Adrenal gland (tissue), 12 donors: ENCODE measurements around the gene TFDP1. TPM values are rescaled to one million over a fixed set of nuclear protein-coding genes. Genes with fewer than 3 reads are reported as not detected.

ENCODE experiments used
- DNase-seq, 7 donors: peaks; one replicate each; pipeline ENCODE4 v3.0.0-alpha.2; 2019 to 2020
- H3K27ac ChIP-seq, 5 donors: fragments of 200-600 bp; sonication (generic) in 4 of 5; 1 replicate in 3 of 5; 2 replicates in 2 of 5; pipeline versions ENCODE4 v1.5.1 to v1.8.0; 2016 to 2020; ENCODE audit warnings: mild to moderate bottlenecking in 1 of 5
- H3K27me3 ChIP-seq: fragments of 200-600 bp; 2 replicates; pipeline ENCODE4 v1.8.0; 2021
- H3K36me3 ChIP-seq, 2 donors: fragments of 200-600 bp; replicated peaks in 1 of 2; 1 replicate in 1 of 2; 2 replicates in 1 of 2; pipeline versions ENCODE4 v1.5.1 to v1.8.0; 2018 to 2022
- H3K4me1 ChIP-seq, 2 donors: fragments of 200-600 bp; replicated peaks in 1 of 2; 1 replicate in 1 of 2; 2 replicates in 1 of 2; pipeline versions ENCODE4 v1.5.1 to v1.8.0; 2018 to 2021
- H3K4me3 ChIP-seq, 4 donors: fragments of 200-600 bp; sonication (generic) in 3 of 4; one replicate each; pipeline ENCODE4 v1.5.1; 2016 to 2018
- H3K9me3 ChIP-seq, 3 donors: fragments of 200-600 bp; sonication (generic) in 1 of 3; replicated peaks in 1 of 3; 1 replicate in 2 of 3; 2 replicates in 1 of 3; pipeline versions ENCODE4 v1.5.1 to v1.8.0; 2016 to 2021
- CTCF ChIP-seq, 6 experiments: fragments of 450-650 bp in 4 of 6; fragments of 200-600 bp in 2 of 6; sonication (generic) in 1 of 6; IDR thresholded peaks; 1 replicate in 5 of 6; 2 replicates in 1 of 6; pipeline versions ENCODE4 v1.5.1 to v1.8.0; 2016 to 2021; ENCODE audit warnings: antibody characterized with exemption in 6 of 6, mild to moderate bottlenecking in 2 of 6, moderate library complexity in 1 of 6
- POLR2A ChIP-seq, 2 donors: fragments of 450-650 bp; IDR thresholded peaks; one replicate each; pipeline ENCODE4 v1.6.1; 2017; ENCODE audit warnings: antibody characterized with exemption in 2 of 2, mild to moderate bottlenecking in 2 of 2, moderate library complexity in 1 of 2
- WGBS, 4 donors: extraction: QIAGEN DNeasy Blood & Tissue Kit in 2 of 4; methylation state at CpG; one replicate each; pipeline versions ENCODE4 v1.1.5 to v1.1.7; 2013 to 2017; 5-methylcytosine and 5-hydroxymethylcytosine counted together
- intact Hi-C, 2 donors: fragments of 100-400 bp; cut with DNase I; formaldehyde crosslinking; loops; one replicate each; pipeline versions ENCODE4 v1.14.1 to v1.15.0; 2022 to 2023
- polyA plus RNA-seq, 3 donors: library from polyadenylated mRNA; stranded (reverse); fragments of 200-250 nt in 2 of 3; fragments of 350-450 nt in 1 of 3; fragmentation: Illumina TruSeq in 1 of 3; extraction: RNeasy Lipid Tissue Mini Kit (QIAGEN cat#74804) in 1 of 3; gene quantifications; one replicate each; pipeline ENCODE4 v1.2.3, GENCODE V29; 2013 to 2014
- total RNA-seq, 9 donors: library from RNA; depleted of rRNA in 4 of 9; stranded (reverse); fragments of >200 nt in 4 of 9; fragments of 120-200 nt in 1 of 9; fragmentation: NEBNext Ultra II Directional in 1 of 9; extraction: Animal tissue kit (Norgen Biotek cat#: 25700) in 1 of 9; gene quantifications; one replicate each; pipeline versions ENCODE4 v1.1.0 to v1.2.4, GENCODE V29; 2013 to 2023
- donor health status: healthy with polysubstance abuse.
- donor health status: Bipolar disorder and iron deficiency.
- donor health status: DM: yes; HTN: yes; CAD: no.
- donor health status: DM: no; HTN: no; CAD: no.
- donor health status: DM: no; HTN: no; CAD: no.
- donor health status: DM: yes; HTN: yes; CAD: no.

TFDP1 gene
- total and polyA plus RNA-seq, 12 donors = 16.5 to 50.0 (median 35.5) TPM

- Histone ChIP-seq H3K27ac (no peak overlapping the region), H3K4me3 (no peak overlapping the region), H3K4me1 (no peaks in the 10 kb centered on the region), H3K36me3 (no peaks in the 10 kb centered on the region), H3K27me3 (no peaks in the 10 kb centered on the region), H3K9me3 (no peaks in the 10 kb centered on the region)
- WGBS, 4 donors = 69 to 77% (median 73%) methylated on average over 17 of the region's 17 CpGs
- intact Hi-C loops = loop anchor here in 1 of 2 donors (10.0 kb wide), 1 partner anchor 110 kb away; the partner anchor contains the start of gene ADPRHL1
- TF ChIP-seq CTCF (IDR thresholded peaks at IDR 0.05) (no peak), POLR2A (IDR thresholded peaks at IDR 0.05) (no peak)
- DNase-seq = peak in 2 of 7 donors; percentile 8 to 43
Measured at GRCh38 chr13:113564331-113565023, 20.1 kb upstream of the TFDP1 start.

DNA sequence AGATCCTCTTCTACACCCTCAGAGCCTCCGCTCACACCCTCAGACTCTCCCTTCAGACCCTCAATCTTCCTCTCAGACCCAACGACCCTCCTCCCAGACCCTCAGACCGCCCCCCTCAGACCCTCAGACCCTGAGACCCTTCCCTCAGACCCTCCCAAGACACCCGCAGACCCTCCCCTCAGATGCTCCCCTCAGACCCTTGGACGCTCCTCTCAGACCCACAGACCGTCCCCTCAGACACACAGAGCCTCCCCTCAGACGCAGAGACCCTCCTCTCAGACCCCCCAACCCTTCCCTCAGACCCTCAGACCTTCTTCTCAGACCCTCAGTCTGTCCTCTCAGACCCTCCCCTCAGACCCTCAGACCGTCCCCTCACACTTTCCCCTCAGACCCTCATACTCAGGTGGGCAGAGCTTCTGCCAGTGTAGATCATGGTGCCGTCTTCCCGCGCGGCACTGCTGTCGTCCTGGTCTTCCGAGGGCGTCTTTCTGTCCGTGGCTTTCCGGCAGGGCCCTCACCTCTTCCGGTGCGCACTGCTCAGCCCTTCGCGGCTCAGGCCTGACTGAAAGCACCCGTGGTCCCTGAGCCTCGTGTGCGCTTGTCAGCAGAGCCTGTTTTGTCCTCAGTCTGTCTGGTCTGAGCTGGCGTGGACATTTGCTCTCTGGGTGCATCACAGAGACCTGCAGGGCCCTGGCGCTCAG lies 18.9 kb upstream of the TFDP1 start:
- TF ChIP-seq POLR2A (IDR thresholded peaks at IDR 0.05) (no peak), CTCF (IDR thresholded peaks at IDR 0.05) (no peak)
- H3K9me3 ChIP-seq = no peaks in the 10 kb centered on the region
- peak in 2 of 7 donors; percentile 13 to 20 for DNase-seq
- H3K36me3 ChIP-seq = no peaks in the 10 kb centered on the region
- H3K4me3 ChIP-seq = no peak overlapping the region
- intact Hi-C loops = loop anchor here in 1 of 2 donors (10.0 kb wide), 1 partner anchor 111 kb away; the partner anchor contains the start of gene ADPRHL1
- 69 to 86% (median 73%) methylated on average over 20 to 26 of the region's 26 CpGs for WGBS, 4 donors
- no peaks in the 10 kb centered on the region for H3K4me1 ChIP-seq
- no peak overlapping the region for H3K27ac ChIP-seq
- no peaks in the 10 kb centered on the region for H3K27me3 ChIP-seq

- H3K4me1 ChIP-seq = no peaks in the 10 kb centered on the region
- H3K36me3 ChIP-seq = no peaks in the 10 kb centered on the region
- H3K27ac ChIP-seq = no peak overlapping the region
- no peak for TF ChIP-seq CTCF (IDR thresholded peaks at IDR 0.05)
- TF ChIP-seq POLR2A (IDR thresholded peaks at IDR 0.05) = no peak
- intact Hi-C loops = loop anchor here in 1 of 2 donors (10.0 kb wide), 1 partner anchor 111 kb away; the partner anchor contains the start of gene ADPRHL1
- H3K4me3 ChIP-seq = no peak overlapping the region
- H3K9me3 ChIP-seq = no peaks in the 10 kb centered on the region
- 78 to 86% (median 84%) methylated on average over 17 of the region's 17 CpGs for WGBS, 4 donors
- H3K27me3 ChIP-seq = no peaks in the 10 kb centered on the region
- DNase-seq = peak in 2 of 7 donors; percentile 8 to 29
Measured at GRCh38 chr13:113566227-113566561, 18.4 kb upstream of the TFDP1 start.

GRCh38 chr13:113567681-113568080 lies 16.9 kb upstream of the TFDP1 start:
- H3K4me3 ChIP-seq = no peak overlapping the region
- no peak overlapping the region for H3K27ac ChIP-seq
- intact Hi-C loops = loop anchor here in 1 of 2 donors (10.0 kb wide), 1 partner anchor 113 kb away; the partner anchor contains the start of gene ADPRHL1
- H3K27me3 ChIP-seq = no peaks in the 10 kb centered on the region
- 89 to 94% (median 92%) methylated on average over 4 of the region's 4 CpGs for WGBS, 4 donors
- H3K4me1 ChIP-seq = no peaks in the 10 kb centered on the region
- no peaks in the 10 kb centered on the region for H3K9me3 ChIP-seq
- no peaks in the 10 kb centered on the region for H3K36me3 ChIP-seq
- TF ChIP-seq POLR2A (IDR thresholded peaks at IDR 0.05) = no peak
- no peak for TF ChIP-seq CTCF (IDR thresholded peaks at IDR 0.05)
- peak in 2 of 7 donors; percentile 5 to 17 for DNase-seq
